SK-N-SH treated with all-trans-retinoic acid at 6 μM for 48 hours (cell line): ENCODE measurements around the gene CIC.

Source experiments
- ATAC-seq: fragments of 200-7000 bp; cut with Tn5 transposase; 3 replicates; pipeline ENCODE4 v1.9.1; 2020; ENCODE audit warnings: mild to moderate bottlenecking, moderate library complexity
- ARNTL ChIP-seq: fragments of 450-650 bp; formaldehyde crosslinking; IDR thresholded peaks from 2 replicates; pipeline ENCODE4 v1.5.0; 2020; ENCODE audit warnings: low read depth, mild to moderate bottlenecking, moderate library complexity, borderline replicate concordance
- BACH2 ChIP-seq: fragments of 250-450 bp; sonication (Bioruptor Pico); IDR thresholded peaks from 2 replicates; pipeline ENCODE4 v1.9.0; 2021; ENCODE audit warnings: mild to moderate bottlenecking, borderline replicate concordance
- ESRRG ChIP-seq: fragments of 250-450 bp; sonication (Bioruptor Pico); IDR thresholded peaks from 2 replicates; pipeline ENCODE4 v1.6.1; 2021; ENCODE audit warnings: mild to moderate bottlenecking
- GLIS3 ChIP-seq: fragments of 250-450 bp; sonication (Bioruptor Pico); IDR thresholded peaks from 2 replicates; pipeline ENCODE4 v1.5.0; 2020; ENCODE audit warnings: mild to moderate bottlenecking, moderate library complexity
- OSR1 ChIP-seq: fragments of 250-450 bp; sonication (Bioruptor Pico); IDR thresholded peaks from 2 replicates; pipeline ENCODE4 v1.8.0; 2022; ENCODE audit warnings: moderate library complexity, mild to moderate bottlenecking, inconsistent platforms
- PATZ1 ChIP-seq: fragments of 250-450 bp; sonication (Bioruptor Pico); IDR thresholded peaks from 2 replicates; pipeline ENCODE4 v1.8.0; 2020; ENCODE audit warnings: mild to moderate bottlenecking, moderate library complexity, borderline replicate concordance
- POU6F1 ChIP-seq: fragments of 250-450 bp; sonication (Bioruptor Pico); IDR thresholded peaks from 2 replicates; pipeline ENCODE4 v1.8.0; 2021; ENCODE audit warnings: low read depth, mild to moderate bottlenecking, moderate library complexity, borderline replicate concordance
- PPARA ChIP-seq: fragments of 250-450 bp; sonication (Bioruptor Pico); IDR thresholded peaks from 2 replicates; pipeline ENCODE4 v1.5.0; 2020; ENCODE audit warnings: mild to moderate bottlenecking, borderline replicate concordance
- TCF4 ChIP-seq: fragments of 250-450 bp; sonication (Bioruptor Pico); IDR thresholded peaks from 2 replicates; pipeline ENCODE4 v1.8.0; 2021; ENCODE audit warnings: mild to moderate bottlenecking, moderate library complexity, borderline replicate concordance
- TOX ChIP-seq: fragments of 250-450 bp; sonication (Bioruptor Pico); IDR thresholded peaks from 2 replicates; pipeline ENCODE4 v1.8.0; 2021; ENCODE audit warnings: mild to moderate bottlenecking, moderate library complexity, borderline replicate concordance
- ZFP3 ChIP-seq: fragments of 250-450 bp; sonication (Bioruptor Pico); IDR thresholded peaks from 2 replicates; pipeline ENCODE4 v1.5.0; 2020; ENCODE audit warnings: mild to moderate bottlenecking, moderate library complexity
- ZFP30 ChIP-seq: fragments of 450-650 bp; formaldehyde crosslinking; IDR thresholded peaks from 2 replicates; pipeline ENCODE4 v1.5.0; 2022; ENCODE audit warnings: mild to moderate bottlenecking, moderate library complexity
- TF ChIP-seq, protein P1 (sequence below): fragments of 250-450 bp; sonication (Bioruptor Pico); IDR thresholded peaks from 2 replicates; pipeline ENCODE4 v1.5.0; 2020; ENCODE audit warnings: mild to moderate bottlenecking, moderate library complexity
- TF ChIP-seq, protein P2 (sequence below): fragments of 250-450 bp; sonication (Bioruptor Pico); IDR thresholded peaks from 2 replicates; pipeline ENCODE4 v1.5.1; 2020; ENCODE audit warnings: low read depth, mild to moderate bottlenecking, moderate library complexity

CIC gene

DNA sequence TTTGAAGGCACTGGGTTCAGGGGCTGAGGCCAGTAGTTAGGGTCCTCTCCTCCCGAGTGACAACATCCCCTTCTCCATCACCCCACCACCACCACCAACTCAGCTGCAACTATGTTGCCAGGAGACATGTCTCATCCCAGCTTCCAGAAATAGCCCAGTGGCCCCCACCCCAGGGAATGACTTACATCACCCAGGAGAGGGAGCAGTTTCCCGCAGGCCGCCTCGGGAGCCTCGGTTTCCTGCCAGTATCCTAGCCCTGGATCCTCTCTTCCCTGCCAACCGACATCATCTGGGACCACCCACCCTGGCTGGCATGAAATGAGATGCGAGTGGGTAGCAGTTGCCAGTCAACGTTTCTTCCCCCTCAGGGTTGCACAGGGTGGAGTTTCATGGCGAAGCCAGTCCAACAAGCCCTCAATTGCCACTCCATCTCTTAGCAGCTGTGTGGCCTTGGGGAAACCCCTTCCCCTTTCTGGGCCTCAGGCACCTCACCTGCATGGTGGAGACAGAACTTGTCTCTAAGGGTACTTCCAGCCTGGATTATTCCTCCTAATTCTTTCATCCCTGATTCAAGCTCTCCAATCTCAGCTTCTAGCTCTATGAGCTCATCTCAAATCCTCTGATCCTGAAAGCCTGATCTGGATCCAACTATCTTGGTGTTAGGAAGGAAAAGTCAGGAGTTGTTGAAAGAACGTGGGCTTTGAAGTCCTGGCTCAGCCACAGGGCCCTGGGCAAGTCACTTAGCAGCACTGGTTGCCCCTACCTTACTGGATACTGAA, 22.7 kb upstream of the CIC start:
- ATAC-seq = peak; percentile 4; the same call in 2 of the 3 replicates
- no peak for TF ChIP-seq TOX (CRISPR knock-in tag)
- no peak for TF ChIP-seq ARNTL (CRISPR knock-in tag)
- TF ChIP-seq ZFP30 (CRISPR knock-in tag) = no peak
- TF ChIP-seq PATZ1 (CRISPR knock-in tag) = peak; percentile 61; the same call in 1 of the 2 replicates
- no peak for TF ChIP-seq TCF4
- TF ChIP-seq PPARA = no peak
- TF ChIP-seq, protein P1, sequence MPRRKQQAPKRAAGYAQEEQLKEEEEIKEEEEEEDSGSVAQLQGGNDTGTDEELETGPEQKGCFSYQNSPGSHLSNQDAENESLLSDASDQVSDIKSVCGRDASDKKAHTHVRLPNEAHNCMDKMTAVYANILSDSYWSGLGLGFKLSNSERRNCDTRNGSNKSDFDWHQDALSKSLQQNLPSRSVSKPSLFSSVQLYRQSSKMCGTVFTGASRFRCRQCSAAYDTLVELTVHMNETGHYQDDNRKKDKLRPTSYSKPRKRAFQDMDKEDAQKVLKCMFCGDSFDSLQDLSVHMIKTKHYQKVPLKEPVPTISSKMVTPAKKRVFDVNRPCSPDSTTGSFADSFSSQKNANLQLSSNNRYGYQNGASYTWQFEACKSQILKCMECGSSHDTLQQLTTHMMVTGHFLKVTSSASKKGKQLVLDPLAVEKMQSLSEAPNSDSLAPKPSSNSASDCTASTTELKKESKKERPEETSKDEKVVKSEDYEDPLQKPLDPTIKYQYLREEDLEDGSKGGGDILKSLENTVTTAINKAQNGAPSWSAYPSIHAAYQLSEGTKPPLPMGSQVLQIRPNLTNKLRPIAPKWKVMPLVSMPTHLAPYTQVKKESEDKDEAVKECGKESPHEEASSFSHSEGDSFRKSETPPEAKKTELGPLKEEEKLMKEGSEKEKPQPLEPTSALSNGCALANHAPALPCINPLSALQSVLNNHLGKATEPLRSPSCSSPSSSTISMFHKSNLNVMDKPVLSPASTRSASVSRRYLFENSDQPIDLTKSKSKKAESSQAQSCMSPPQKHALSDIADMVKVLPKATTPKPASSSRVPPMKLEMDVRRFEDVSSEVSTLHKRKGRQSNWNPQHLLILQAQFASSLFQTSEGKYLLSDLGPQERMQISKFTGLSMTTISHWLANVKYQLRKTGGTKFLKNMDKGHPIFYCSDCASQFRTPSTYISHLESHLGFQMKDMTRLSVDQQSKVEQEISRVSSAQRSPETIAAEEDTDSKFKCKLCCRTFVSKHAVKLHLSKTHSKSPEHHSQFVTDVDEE (CRISPR knock-in tag) = no peak

DNA sequence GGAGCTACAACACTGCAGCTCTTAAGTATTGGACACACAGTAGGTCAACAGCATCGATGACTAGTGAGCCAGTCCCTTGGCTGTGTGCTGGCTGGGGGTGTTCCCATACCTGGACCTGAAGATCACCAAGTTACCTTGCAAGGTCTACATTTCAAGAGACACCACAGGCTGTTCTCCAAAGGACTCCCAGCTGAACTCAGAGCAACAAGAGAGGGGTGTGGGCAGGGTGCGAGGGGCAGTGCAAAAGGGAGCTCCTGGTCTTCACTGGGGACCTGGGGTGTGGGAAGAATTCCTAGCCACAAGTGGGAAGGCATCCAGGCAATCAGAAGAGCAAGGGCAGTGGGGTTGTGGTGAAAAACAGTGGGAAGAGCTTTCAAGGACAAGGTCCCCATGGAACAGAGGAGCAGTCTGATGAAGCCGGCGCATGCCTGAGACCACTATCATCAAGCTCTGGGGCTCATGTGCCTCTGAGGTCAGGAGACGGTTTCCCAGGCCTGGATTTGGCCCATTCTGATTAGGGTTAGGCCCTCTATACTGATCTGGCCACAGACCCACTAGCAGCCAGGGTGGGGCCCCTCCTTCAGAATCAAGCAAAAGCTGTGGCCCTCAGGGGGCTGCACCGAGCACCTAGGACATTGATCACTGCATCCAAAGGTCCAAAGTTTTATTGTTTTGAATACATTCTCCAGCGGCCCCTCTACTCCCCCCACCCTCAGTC, 22.0 kb upstream of the CIC start:
- ATAC-seq = no peak
- TF ChIP-seq OSR1 (CRISPR knock-in tag) (no peak), POU6F1 (no peak), ZFP3 (CRISPR knock-in tag) (no peak), PPARA (no peak), GLIS3 (CRISPR knock-in tag) (0 out of 2 replicates have a peak, but pooled peaks have one; percentile 12)
- TF ChIP-seq, protein P2, sequence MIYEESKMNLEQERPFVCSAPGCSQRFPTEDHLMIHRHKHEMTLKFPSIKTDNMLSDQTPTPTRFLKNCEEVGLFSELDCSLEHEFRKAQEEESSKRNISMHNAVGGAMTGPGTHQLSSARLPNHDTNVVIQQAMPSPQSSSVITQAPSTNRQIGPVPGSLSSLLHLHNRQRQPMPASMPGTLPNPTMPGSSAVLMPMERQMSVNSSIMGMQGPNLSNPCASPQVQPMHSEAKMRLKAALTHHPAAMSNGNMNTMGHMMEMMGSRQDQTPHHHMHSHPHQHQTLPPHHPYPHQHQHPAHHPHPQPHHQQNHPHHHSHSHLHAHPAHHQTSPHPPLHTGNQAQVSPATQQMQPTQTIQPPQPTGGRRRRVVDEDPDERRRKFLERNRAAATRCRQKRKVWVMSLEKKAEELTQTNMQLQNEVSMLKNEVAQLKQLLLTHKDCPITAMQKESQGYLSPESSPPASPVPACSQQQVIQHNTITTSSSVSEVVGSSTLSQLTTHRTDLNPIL (CRISPR knock-in tag) = no peak
- TF ChIP-seq, protein P1 (CRISPR knock-in tag) = no peak

DNA sequence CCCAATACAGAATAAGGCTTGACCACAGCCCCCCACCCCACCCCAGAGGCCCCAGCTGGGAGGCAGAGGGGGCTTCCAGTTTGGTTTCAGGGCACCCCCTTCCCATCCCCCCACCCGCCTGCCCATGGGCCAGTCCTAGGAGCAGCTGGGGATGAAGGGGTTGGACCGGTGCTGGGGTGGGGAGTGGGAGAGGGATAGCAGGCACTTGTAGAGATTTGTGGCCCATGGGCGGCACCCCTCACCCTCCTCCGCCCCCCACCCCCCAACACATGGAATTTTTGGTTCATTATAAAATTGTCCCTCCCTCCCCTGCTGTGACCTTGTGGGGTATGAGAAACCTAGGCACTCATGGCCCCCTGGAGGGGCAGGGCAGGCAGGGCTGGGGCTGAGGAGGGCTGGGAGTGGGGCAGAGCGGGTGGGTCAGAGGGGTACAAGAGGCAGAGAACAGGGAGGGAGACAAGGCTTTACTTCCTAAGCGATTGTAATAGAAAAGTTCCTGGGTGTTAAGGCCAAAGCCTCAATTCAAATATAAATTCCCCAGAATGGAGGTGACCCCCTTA, 21.3 kb upstream of the CIC start:
- no peak for ATAC-seq

More for the DNA sequence above, 21.3 kb upstream of the CIC start:
- no peak for TF ChIP-seq BACH2
- TF ChIP-seq POU6F1 = no peak
- TF ChIP-seq PPARA = no peak
- no peak for TF ChIP-seq ESRRG (CRISPR knock-in tag)
- TF ChIP-seq, all 23 proteins: peak for 0
